Hypothalamus (tissue), 51 donors: ENCODE data around the gene CENPT.

Source experiments
- DNase-seq, 51 donors: peaks; one replicate each; lab custom pipeline; 2025; lab: John Stamatoyannopoulos, UW

Gene CENPT

DNA sequence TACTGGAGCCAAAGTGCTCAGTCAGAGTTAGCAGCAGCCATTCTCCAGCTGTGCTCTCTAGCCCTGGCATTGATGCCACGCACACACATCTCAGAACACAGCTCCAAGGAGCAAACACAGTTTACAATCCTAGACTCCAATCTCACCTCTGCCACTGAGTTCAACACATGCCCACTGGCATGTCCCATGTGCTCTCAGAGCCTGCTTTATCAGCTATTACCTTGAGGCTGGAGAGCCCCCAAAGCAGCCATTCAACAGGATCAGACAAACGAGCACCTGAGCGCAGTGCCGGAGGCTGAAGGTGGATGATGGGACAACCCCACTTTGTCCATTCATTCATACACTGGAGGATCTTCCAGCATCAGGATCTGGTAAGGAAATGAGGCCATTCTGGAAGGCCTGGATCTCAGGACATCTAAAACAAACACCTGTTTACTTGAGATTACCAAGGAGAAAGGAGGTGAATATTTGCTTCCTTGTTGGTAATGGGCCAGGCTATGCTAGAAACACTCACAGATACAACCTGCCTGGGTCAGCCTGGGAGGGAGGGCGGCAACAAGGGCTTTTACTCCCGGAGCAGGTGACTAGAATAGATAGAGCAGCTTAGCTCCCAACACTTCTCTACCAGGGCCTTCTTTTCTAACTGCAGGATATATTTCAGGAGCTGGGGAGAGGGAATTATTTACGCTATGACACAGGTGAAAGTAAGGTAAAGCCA lies 66.5 kb downstream of the CENPT start:
- no peak for DNase-seq

DNA sequence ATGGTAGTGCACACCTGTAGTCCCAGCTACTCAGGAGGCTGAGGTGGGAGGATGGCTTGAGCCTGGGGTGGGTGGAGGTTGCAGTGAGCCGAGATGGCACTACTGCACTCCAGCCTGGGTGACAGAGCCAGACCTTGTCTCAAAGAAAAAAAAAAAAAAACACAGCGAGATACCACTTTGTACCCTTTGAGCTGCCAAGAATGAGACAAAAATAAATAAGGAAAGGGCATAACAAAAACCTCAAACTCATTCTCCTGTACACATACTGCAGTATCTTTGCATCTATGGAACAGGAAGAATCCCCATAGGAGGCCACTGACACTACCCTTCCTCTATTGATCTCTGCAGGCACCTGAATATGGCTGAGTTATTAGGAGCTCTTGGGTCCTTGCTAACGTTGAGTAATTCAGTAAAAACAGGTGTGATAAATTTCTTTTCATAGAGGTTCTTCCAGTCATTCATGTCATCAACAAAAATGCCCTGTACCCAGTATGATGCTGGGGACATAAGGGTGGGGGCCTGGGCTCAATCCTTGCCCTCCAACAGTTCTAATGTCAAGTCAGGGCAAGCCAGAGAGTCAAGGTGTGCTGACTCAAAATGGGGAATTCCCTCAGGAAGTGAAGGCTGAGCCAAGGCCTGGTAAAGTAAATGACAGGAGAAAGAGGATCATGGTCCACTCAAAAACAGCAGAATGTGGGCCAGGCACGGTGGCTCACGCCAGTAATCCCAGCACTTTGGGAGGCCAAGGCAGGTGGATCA lies 68.1 kb downstream of the CENPT start:
- DNase-seq, result no peak
